Nucleus accumbens (tissue), 56 donors: Measurements from ENCODE around the gene ATL3.
"Not testable (repeated sequence)": the region's sequence is repeated elsewhere in the genome, so short reads cannot be mapped to it uniquely, and the experiment has no call there.

ENCODE experiments used
- DNase-seq, 56 donors: peaks; one replicate each; lab custom pipeline; 2025; lab: John Stamatoyannopoulos, UW

ATL3 gene

DNA sequence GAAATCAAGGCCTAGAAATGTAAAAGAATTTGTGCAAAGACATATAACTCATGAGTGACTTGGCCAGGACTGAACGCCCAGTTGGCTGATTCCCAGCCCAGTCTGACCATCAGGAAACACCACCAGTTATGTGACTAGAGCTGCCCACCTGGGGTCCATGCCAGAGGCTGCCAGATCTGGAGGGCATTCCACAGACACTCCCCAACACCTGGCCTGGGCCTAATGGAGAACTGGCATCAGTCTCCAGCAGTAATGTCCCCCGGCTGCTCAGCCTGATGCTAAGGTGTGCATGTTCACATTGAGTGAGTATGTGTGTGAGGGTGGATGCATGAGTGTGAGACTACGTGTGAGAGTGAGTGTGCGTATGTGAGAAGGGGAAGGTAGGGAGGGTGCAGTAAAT is 72.6 kb downstream of the ATL3 start:
- no peak for DNase-seq

DNA sequence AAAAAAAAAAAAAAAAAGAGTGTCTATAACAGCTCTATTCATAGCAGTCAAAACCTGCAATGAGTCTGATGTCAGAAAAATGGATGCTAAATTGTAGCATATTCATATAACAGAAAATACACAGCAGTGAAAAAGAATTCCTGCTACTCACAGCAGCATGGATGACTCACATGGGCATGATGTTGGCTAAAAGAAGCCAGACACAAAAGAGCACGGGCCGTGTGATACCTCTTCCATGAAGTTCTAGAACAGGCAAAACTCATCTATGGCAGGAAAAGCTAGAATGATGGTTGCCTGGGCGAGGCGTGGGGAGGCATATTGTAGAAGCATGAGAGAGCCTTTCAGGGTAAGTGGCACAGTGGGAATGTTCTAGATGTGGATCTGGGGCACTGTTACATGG is 75.9 kb downstream of the ATL3 start:
- peak in 14 of 56 donors; percentile 20 to 70 (median 30) for DNase-seq

DNA sequence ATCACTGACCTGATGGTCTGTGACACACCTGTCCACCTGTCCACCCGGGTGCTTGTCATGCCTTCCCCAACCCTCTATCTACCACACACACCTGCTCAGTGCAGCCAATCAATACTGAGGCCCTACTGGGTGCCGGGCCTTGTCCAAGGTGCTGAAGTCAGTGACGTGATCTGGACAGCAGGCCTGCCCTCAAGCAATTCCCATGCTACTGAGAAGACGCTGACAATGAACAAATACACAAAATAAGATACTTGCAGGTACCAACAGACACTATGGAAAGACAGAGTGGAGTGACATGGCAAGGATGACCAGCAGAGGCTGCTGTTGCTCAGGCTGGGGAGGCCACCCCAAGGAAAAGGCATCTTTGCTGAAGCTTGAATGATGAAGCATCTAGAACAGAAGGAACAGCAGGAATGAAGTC is 78.2 kb downstream of the ATL3 start:
- peak in 26 of 56 donors; percentile 9 to 61 (median 40) for DNase-seq

DNA sequence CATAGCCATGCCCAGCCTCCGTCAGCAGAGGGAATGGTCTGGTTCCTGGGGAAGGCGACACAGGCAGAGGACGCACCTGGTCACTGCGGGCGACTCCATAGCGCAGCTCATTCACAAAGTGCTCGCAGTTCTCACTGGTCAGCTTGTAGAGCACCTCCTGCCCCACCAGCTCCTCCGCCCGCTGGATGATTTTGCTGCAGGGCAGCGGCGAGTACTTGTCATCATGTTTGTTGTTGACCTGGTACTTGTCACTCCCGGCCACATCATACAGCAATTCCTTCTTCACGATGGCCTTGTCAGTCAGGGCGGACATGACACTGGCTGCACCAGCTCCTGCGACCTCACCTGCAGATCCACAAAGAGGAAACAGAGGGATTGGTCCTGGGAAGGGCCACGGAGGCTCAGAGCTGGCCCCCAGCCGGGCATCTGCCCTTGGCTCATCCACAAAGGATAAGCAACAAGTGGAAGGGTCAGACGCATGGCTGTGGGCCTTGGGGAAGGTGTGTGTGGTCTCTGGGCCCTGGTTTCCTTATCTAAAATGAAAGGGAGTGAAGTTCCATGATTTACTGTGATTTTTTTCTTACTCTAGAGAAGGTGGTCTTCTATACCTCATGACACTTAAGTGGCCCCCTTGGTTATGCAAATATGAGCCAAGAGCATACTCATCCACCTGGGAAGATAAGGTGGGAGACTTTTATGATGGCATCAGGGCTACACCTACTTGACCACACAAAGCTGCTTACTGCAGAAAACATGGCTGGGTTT is 81.0 kb downstream of the ATL3 start:
- no peak for DNase-seq

DNA sequence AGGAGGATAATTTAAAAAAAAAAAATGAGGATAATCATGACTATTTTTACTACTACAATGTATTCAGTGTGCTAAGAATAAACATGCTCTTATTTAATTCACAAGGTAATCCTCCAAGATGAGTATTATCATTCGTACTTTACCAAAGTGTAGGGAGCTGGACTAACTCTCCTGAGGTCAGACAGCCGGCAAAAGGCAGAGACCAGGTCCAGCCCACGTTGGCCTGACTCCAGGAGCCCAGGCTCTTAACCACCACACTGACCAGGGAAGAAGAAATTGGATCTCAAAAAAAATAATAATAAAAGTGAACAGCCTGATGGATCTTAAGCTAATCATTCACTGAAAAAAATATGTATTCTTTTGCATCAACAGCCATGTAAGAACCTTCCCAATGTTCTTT is 82.2 kb downstream of the ATL3 start:
- no peak for DNase-seq

DNA sequence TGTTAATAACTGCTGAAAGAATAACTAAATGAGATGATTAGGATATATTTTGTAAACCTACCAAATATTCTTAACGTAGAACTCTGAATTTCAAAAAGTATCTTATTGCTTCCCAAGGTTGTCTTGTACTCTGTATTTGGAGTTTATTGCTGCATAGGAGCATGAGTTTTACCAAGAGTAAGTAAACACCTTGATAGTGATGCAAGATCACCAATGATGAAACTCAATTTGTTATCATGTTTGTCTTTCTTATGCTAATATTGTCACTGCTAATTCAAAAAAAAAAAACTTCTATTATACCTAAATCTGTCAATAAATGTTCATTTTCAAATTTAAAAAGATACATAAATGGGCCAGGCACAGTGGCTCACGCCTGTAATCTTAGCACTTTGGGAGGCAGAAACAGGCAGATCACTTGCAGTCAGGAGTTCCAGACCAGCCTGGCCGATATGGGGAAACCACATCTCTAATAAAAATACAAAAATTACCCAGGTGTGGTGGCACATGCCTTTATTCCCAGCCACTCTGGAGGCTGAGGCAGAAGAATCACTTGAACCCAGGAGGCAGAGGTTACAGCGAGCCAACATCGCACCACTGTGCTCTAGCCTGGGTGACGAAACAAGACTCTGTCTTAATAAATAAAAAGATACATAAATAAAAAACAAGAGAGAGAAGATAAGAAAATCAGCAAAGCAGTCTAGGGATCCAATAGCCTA is 84.6 kb downstream of the ATL3 start:
- no peak for DNase-seq

DNA sequence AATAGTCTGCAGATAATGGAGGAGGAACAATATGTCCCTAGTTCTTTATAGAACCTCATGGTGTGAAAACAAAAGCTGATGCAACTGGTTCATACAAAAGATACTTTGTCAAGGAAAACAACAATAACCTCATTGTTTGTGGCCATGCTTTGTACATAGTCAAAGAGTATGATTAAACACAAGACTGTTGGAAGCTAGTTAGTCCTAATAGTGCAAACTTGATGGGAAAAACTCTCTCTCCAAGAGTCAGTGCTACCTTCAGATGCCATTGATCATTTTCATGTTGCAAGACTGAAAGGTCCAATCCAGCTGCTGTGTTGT is 87.9 kb downstream of the ATL3 start:
- peak in 2 of 56 donors; percentile 27 to 56 for DNase-seq

DNA sequence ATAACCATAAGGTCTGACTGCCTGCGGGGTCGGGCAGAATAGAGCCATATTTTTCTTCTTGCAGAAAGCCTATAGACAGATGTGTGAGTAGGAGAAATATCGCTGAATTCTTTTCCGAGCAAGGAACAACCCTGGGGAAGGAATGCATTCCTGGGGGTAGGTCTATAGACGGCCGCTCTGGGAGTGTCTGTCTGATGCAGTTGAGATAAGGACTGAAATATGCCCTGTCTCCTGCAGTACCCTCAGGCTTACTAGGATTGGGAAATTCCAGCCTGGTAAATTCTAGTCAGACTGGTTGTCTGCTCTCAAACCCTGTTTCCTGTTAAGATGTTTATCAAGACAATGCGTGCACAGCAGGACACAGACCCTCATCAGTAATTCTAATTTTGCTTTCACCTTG is 90.0 kb downstream of the ATL3 start:
- DNase-seq: not testable (repeated sequence)

DNA sequence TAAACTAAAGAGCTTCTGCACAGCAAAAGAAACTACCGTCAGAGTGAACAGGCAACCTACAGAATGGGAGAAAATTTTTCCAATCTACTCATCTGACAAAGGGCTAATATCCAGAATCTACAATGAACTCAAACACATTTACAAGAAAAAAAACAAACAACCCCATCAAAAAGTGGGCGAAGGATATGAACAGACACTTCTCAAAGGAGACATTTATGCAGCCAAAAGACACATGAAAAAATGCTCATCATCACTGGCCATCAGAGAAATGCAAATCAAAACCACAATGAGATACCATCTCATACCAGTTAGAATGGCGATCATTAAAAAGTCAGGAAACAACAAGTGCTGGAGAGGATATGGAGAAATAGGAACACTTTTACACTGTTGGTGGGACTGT is 92.3 kb downstream of the ATL3 start:
- not testable (repeated sequence) for DNase-seq

DNA sequence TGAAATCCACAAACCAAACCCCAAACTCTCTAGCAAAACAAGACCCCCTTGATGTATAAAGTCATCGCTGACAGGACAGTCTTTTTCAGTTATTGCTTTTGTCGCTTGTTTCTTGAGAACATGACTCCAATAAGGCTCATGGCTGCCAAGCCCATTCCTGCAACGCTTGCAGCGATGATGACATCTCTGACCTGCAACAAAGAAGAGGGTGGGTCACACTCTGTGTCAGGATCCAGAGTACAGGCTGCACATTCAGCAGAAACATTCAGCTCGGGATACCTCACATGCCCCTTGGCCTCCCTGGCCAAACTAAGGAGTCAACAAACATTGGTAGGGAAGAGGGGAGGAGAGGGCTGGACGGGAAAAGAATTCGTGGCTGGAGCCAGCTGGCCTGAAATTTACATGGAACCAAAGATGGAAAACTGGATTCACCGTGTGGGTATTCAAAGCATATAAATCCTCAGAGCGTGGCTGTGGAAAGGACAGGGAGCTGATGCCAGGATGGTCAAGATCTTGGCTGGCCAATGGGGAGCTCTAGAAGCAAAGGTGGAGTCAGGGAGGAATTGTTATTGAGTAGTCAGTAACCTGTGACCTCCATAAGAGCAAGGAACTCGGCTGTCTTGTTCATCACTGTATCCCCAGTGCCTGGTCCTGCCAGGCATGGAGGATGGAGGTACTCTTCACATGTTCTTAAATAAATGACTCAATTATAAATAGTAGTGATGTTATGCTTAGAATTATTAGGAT is 96.1 kb downstream of the ATL3 start:
- peak in 2 of 56 donors; percentile 21 to 26 for DNase-seq
